Activated CD8-positive, alpha-beta T cell treated with anti-CD3 and anti-CD28 coated beads, Interleukin-2, amount 10 ng/mL, durations not matched to agents 7 days and 5 days (primary cell): Measurements from ENCODE around the gene GPR180. TPM values are rescaled to one million over a fixed set of nuclear protein-coding genes. Genes with fewer than 3 reads are reported as not detected.

Source experiments
- ATAC-seq: fragments of 150-1000 bp; cut with Tn5 transposase; one replicate; pipeline ENCODE4 v1.10.0; 2021; ENCODE audit warnings: moderate library complexity
- CTCF ChIA-PET: fragments of 350-600 bp; sonication (Branson Sonifier 250); formaldehyde crosslinking; loops from one replicate; lab custom pipeline; 2021; ENCODE audit warnings: antibody characterized with exemption; lab: Charles Lee
- POLR2A ChIA-PET: fragments of 350-600 bp; sonication (Branson Sonifier 250); formaldehyde crosslinking; loops from one replicate; lab custom pipeline; 2021; ENCODE audit warnings: antibody characterized with exemption; lab: Charles Lee
- DNase-seq: peaks from one replicate; pipeline ENCODE4 v3.0.0-alpha.2; 2020
- H3K27ac Mint-ChIP-seq: one replicate; pipeline ENCODE4 v1.8.0; 2021; ENCODE audit warnings: mild to moderate bottlenecking, mixed read lengths
- H3K27me3 Mint-ChIP-seq: one replicate; pipeline ENCODE4 v1.8.0; 2021; ENCODE audit warnings: low read depth, mixed read lengths
- H3K36me3 Mint-ChIP-seq: one replicate; pipeline ENCODE4 v1.8.0; 2021; ENCODE audit warnings: low read depth, mixed read lengths
- H3K4me1 Mint-ChIP-seq: one replicate; pipeline ENCODE4 v1.8.0; 2021; ENCODE audit warnings: low read depth, mixed read lengths
- H3K4me3 Mint-ChIP-seq: one replicate; pipeline ENCODE4 v1.8.0; 2021; ENCODE audit warnings: mild to moderate bottlenecking, mixed read lengths
- H3K9me3 Mint-ChIP-seq: one replicate; pipeline ENCODE4 v1.8.0; 2022; ENCODE audit warnings: mixed read lengths; ENCODE audit not compliant: insufficient read depth
- total RNA-seq, 2 experiments: library from RNA; stranded (reverse); gene quantifications; one replicate each; pipeline ENCODE4 v1.2.3, GENCODE V29; 2021

Gene GPR180
- total RNA-seq, 2 experiments from 2014 or later, result 7.7 to 7.9 TPM

- Mint-ChIP-seq H3K9me3 (no peaks in the 10 kb centered on the region), H3K36me3 (no peaks in the 10 kb centered on the region), H3K27ac (no peak overlapping the region), H3K27me3 (peaks cover 7% of the 10 kb centered on the region), H3K4me3 (no peak overlapping the region), H3K4me1 (no peaks in the 10 kb centered on the region)
- POLR2A ChIA-PET, result no interaction called here
- CTCF ChIA-PET, result no interaction called here
- ATAC-seq (no peak), DNase-seq (no peak)
Measured at GRCh38 chr13:94656176-94656575, 54.5 kb downstream of the GPR180 start.

GRCh38 chr13:94656766-94657165, 55.1 kb downstream of the GPR180 start:
- CTCF ChIA-PET, result no interaction called here
- H3K9me3 Mint-ChIP-seq, result no peaks in the 10 kb centered on the region
- no peak overlapping the region for H3K27ac Mint-ChIP-seq
- ATAC-seq (no peak), DNase-seq (no peak)
- no peak overlapping the region for H3K4me3 Mint-ChIP-seq
- no peaks in the 10 kb centered on the region for H3K4me1 Mint-ChIP-seq
- H3K27me3 Mint-ChIP-seq, result peaks cover 10% of the 10 kb centered on the region
- no peaks in the 10 kb centered on the region for H3K36me3 Mint-ChIP-seq
- POLR2A ChIA-PET, result no interaction called here

GRCh38 chr13:94657167-94657566, 55.5 kb downstream of the GPR180 start:
- no peaks in the 10 kb centered on the region for H3K4me1 Mint-ChIP-seq
- peaks cover 13% of the 10 kb centered on the region for H3K27me3 Mint-ChIP-seq
- no peak overlapping the region for H3K27ac Mint-ChIP-seq
- H3K36me3 Mint-ChIP-seq, result no peaks in the 10 kb centered on the region
- H3K9me3 Mint-ChIP-seq, result no peaks in the 10 kb centered on the region
- ChIA-PET CTCF (no interaction called here), POLR2A (no interaction called here)
- no peak overlapping the region for H3K4me3 Mint-ChIP-seq
- ATAC-seq (no peak), DNase-seq (no peak)

GRCh38 chr13:94658926-94659597, 57.4 kb downstream of the GPR180 start:
- H3K27ac Mint-ChIP-seq, result no peak overlapping the region
- H3K36me3 Mint-ChIP-seq, result no peaks in the 10 kb centered on the region
- ChIA-PET CTCF (interaction anchor here (0.8 to 3.4 kb wide), 5 partner anchors 9 to 224 kb away, joined by 3 to 15 read pairs (median 4); no protein-coding TSS in a partner anchor), POLR2A (no interaction called here)
- H3K9me3 Mint-ChIP-seq, result no peaks in the 10 kb centered on the region
- ATAC-seq (no peak), DNase-seq (no peak)
- peaks cover 24% of the 10 kb centered on the region for H3K27me3 Mint-ChIP-seq
- no peak overlapping the region for H3K4me3 Mint-ChIP-seq
- H3K4me1 Mint-ChIP-seq, result no peaks in the 10 kb centered on the region

GRCh38 chr13:94659598-94659946, 57.9 kb downstream of the GPR180 start:
- ChIA-PET POLR2A (no interaction called here), CTCF (interaction anchor here (0.8 to 3.4 kb wide), 5 partner anchors 8 to 224 kb away, joined by 3 to 15 read pairs (median 4); no protein-coding TSS in a partner anchor)
- ATAC-seq, result no peak
- no peak for DNase-seq
- no peaks in the 10 kb centered on the region for H3K36me3 Mint-ChIP-seq
- no peaks in the 10 kb centered on the region for H3K9me3 Mint-ChIP-seq
- no peak overlapping the region for H3K4me3 Mint-ChIP-seq
- no peaks in the 10 kb centered on the region for H3K4me1 Mint-ChIP-seq
- peaks cover 24% of the 10 kb centered on the region for H3K27me3 Mint-ChIP-seq
- H3K27ac Mint-ChIP-seq, result no peak overlapping the region

GRCh38 chr13:94660695-94661326, 59.2 kb downstream of the GPR180 start:
- Mint-ChIP-seq H3K36me3 (no peaks in the 10 kb centered on the region), H3K9me3 (no peaks in the 10 kb centered on the region), H3K4me1 (no peaks in the 10 kb centered on the region), H3K27me3 (peaks cover 24% of the 10 kb centered on the region), H3K4me3 (no peak overlapping the region), H3K27ac (no peak overlapping the region)
- POLR2A ChIA-PET, result no interaction called here
- DNase-seq, result no peak
- ATAC-seq, result no peak
- CTCF ChIA-PET, result interaction anchor here (1.2 to 3.4 kb wide), 4 partner anchors 14 to 743 kb away, joined by 5 to 15 read pairs (median 9); no protein-coding TSS in a partner anchor

- no peaks in the 10 kb centered on the region for H3K4me1 Mint-ChIP-seq
- H3K36me3 Mint-ChIP-seq, result no peaks in the 10 kb centered on the region
- H3K9me3 Mint-ChIP-seq, result no peaks in the 10 kb centered on the region
- H3K27ac Mint-ChIP-seq, result no peak overlapping the region
- DNase-seq (no peak), ATAC-seq (no peak)
- H3K4me3 Mint-ChIP-seq, result no peak overlapping the region
- ChIA-PET CTCF (interaction anchor here (1.2 to 3.4 kb wide), 4 partner anchors 14 to 743 kb away, joined by 5 to 15 read pairs (median 9); no protein-coding TSS in a partner anchor), POLR2A (no interaction called here)
- H3K27me3 Mint-ChIP-seq, result peaks cover 26% of the 10 kb centered on the region
Measured at GRCh38 chr13:94661406-94661805, 59.7 kb downstream of the GPR180 start.

- Mint-ChIP-seq H3K27ac (no peak overlapping the region), H3K9me3 (no peaks in the 10 kb centered on the region), H3K27me3 (peaks cover 26% of the 10 kb centered on the region)
Measured at GRCh38 chr13:94662274-94662945, 60.8 kb downstream of the GPR180 start.

GRCh38 chr13:94664889-94665288, 63.2 kb downstream of the GPR180 start:
- Mint-ChIP-seq H3K4me1 (no peaks in the 10 kb centered on the region), H3K4me3 (no peak overlapping the region), H3K27me3 (peaks cover 22% of the 10 kb centered on the region), H3K27ac (no peak overlapping the region), H3K36me3 (no peaks in the 10 kb centered on the region), H3K9me3 (no peaks in the 10 kb centered on the region)
- ATAC-seq, result no peak
- ChIA-PET POLR2A (no interaction called here), CTCF (no interaction called here)
- no peak for DNase-seq

More at GRCh38 chr13:94662274-94662945, 60.8 kb downstream of the GPR180 start:
- DNase-seq (no peak), ATAC-seq (no peak)
- ChIA-PET POLR2A (no interaction called here), CTCF (interaction anchor here (1.4 kb wide), 1 partner anchor 742 kb away, joined by 5 read pairs; no protein-coding TSS in a partner anchor)
- no peaks in the 10 kb centered on the region for H3K36me3 Mint-ChIP-seq
- H3K4me3 Mint-ChIP-seq, result no peak overlapping the region
- no peaks in the 10 kb centered on the region for H3K4me1 Mint-ChIP-seq

GRCh38 chr13:94666065-94666464, 64.4 kb downstream of the GPR180 start:
- Mint-ChIP-seq H3K36me3 (no peaks in the 10 kb centered on the region), H3K4me3 (no peak overlapping the region), H3K27ac (no peak overlapping the region), H3K27me3 (peaks cover 20% of the 10 kb centered on the region), H3K9me3 (no peaks in the 10 kb centered on the region), H3K4me1 (no peaks in the 10 kb centered on the region)
- no peak for ATAC-seq
- ChIA-PET CTCF (interaction anchor here (1.4 kb wide), 1 partner anchor 9 kb away, joined by 7 read pairs; no protein-coding TSS in a partner anchor), POLR2A (no interaction called here)
- DNase-seq, result no peak

- ChIA-PET CTCF (interaction anchor here (0.8 to 1.6 kb wide), 3 partner anchors 8 to 522 kb away, joined by 3 to 4 read pairs (median 3); no protein-coding TSS in a partner anchor), POLR2A (no interaction called here)
- Mint-ChIP-seq H3K27me3 (peaks cover 13% of the 10 kb centered on the region), H3K4me3 (no peak overlapping the region), H3K9me3 (no peaks in the 10 kb centered on the region), H3K4me1 (no peaks in the 10 kb centered on the region), H3K27ac (no peak overlapping the region), H3K36me3 (no peaks in the 10 kb centered on the region)
- no peak for DNase-seq
- ATAC-seq, result no peak
Measured at GRCh38 chr13:94667190-94667589, 65.5 kb downstream of the GPR180 start.
